ENCODE measurements around the gene UNC93B1. TPM values are rescaled to one million over a fixed set of nuclear protein-coding genes. Genes with fewer than 3 reads are reported as not detected.

UNC93B1 gene
- total RNA-seq, 1 experiment from 2014 or later, result 1.4 TPM

DNA sequence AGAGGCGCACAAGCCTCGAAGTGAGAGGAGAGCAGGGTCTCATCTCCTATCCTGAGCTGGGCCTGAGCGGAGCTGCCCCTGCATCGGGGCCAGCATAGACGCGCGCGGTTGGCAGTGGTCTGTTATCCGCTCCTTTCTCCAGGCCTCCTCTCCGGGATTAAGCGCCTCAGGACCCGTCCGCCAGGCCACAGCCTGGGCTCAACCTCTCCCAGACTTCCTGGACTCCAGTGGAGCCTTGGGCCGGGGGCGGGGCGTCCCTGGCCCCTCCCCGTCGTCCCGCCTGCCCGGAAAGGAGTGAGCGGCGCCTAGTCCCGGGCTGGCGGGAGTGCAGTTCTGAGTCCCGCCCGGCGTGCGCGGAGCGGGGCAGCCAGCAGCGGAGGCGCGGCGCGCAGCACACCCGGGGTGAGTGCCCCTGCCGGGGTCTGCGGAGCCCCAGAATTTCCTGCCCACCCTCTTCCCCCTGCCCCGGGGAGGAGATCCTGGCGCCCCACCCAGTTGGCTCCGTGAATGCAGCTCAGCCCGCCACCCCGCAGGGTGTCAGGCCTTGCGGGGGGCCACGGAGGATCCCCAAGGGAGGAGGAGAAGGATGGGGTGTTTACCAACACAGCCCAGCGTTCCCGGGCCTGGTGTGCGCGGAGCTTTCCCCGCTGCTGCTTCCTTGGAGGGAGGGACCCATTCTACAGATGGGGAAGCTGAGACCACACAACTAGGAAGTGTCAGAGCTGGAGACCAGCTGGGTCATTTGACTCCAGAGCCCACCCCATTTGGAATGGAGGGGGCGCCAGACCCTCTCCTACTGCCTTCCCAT is 35.0 kb upstream of the UNC93B1 start, which contains the start of gene TCIRG1:
Gene TCIRG1, plus strand, starts transcription at position 308 of the 808 bp plus-strand sequence. CDS start 2,247 bp downstream, outside the sequence.
- Histone ChIP-seq H3K27ac (ENCODE audit: low read depth, low read length, poor library complexity, severe bottlenecking) (peak within 1 kb of the TSS; percentile 72), H3K9me3 (ENCODE audit: low read depth, low read length, poor library complexity, severe bottlenecking) (no peaks in the 10 kb centered on the region), H3K27me3 (replicated peaks; ENCODE audit: insufficient read depth, low read depth, low read length, poor library complexity) (no peaks in the 10 kb centered on the region), H3K4me3 (ENCODE audit: low read depth, low read length, poor library complexity, severe bottlenecking) (peak within 1 kb of the TSS; percentile 46), H3K4me1 (ENCODE audit: insufficient read depth, low read length, poor library complexity, severe bottlenecking) (peaks cover 26% of the 10 kb centered on the region), H3K36me3 (ENCODE audit: insufficient read depth, low read length, poor library complexity, severe bottlenecking) (peaks cover 6% of the 10 kb centered on the region)
- TF ChIP-seq EZH2 (IDR thresholded peaks at IDR 0.05; ENCODE audit: borderline replicate concordance, low read depth, low read length, poor library complexity, severe bottlenecking), result no peak
- TF ChIP-seq, protein P1, sequence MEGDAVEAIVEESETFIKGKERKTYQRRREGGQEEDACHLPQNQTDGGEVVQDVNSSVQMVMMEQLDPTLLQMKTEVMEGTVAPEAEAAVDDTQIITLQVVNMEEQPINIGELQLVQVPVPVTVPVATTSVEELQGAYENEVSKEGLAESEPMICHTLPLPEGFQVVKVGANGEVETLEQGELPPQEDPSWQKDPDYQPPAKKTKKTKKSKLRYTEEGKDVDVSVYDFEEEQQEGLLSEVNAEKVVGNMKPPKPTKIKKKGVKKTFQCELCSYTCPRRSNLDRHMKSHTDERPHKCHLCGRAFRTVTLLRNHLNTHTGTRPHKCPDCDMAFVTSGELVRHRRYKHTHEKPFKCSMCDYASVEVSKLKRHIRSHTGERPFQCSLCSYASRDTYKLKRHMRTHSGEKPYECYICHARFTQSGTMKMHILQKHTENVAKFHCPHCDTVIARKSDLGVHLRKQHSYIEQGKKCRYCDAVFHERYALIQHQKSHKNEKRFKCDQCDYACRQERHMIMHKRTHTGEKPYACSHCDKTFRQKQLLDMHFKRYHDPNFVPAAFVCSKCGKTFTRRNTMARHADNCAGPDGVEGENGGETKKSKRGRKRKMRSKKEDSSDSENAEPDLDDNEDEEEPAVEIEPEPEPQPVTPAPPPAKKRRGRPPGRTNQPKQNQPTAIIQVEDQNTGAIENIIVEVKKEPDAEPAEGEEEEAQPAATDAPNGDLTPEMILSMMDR (conservative IDR thresholded peaks at IDR 0.05; ENCODE audit: low read depth, low read length), result no peak
- BruUV-seq (replicated peaks), result no TSS peak
- ChIA-PET CTCF (no interaction called here), POLR2A (ENCODE audit: low non-redundant PET) (no interaction called here)
- intact Hi-C loops (cut with micrococcal nuclease; ENCODE audit: unreplicated experiment), result loop anchor here (10.0 kb wide), 1 partner anchor 166 kb away; no protein-coding TSS in a partner anchor
- peak; percentile 73 for DNase-seq (ENCODE audit: low spot score)

DNA sequence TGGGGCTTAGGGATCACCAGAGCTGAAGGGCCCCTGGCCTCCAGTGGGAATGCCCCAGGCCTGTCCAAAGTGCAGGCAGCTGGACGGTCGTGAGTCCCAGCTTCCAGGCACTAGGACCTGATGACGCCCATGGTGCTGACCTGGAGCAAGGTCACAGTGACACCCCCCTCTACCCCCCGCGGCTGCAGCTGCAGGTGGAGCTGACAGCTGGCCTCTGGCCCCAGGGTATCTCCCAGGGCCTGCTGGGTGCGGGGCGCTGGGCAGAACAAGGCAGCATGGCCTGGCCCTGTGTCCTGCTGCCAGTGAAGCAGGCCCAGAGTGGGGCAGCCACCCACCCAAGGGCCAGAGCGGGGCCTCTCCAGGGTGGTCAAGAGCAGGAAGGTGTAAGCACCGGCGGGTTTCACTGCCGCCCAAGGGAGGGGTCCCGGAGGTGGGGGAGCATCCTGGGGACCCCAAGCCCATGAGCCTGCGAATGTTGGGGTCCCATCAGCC is 34.4 kb upstream of the UNC93B1 start:
- TF ChIP-seq, protein P1 (conservative IDR thresholded peaks at IDR 0.05; ENCODE audit: low read depth, low read length), result no peak
- no peak for TF ChIP-seq EZH2 (IDR thresholded peaks at IDR 0.05; ENCODE audit: borderline replicate concordance, low read depth, low read length, poor library complexity, severe bottlenecking)
- peaks cover 13% of the 10 kb centered on the region for H3K36me3 ChIP-seq (ENCODE audit: insufficient read depth, low read length, poor library complexity, severe bottlenecking)
- intact Hi-C loops (cut with micrococcal nuclease; ENCODE audit: unreplicated experiment), result loop anchor here (10.0 kb wide), 1 partner anchor 167 kb away; no protein-coding TSS in a partner anchor
- H3K4me3 ChIP-seq (ENCODE audit: low read depth, low read length, poor library complexity, severe bottlenecking), result peak overlapping the region; percentile 46
- CTCF ChIA-PET, result no interaction called here
- POLR2A ChIA-PET (ENCODE audit: low non-redundant PET), result no interaction called here
- no peak for DNase-seq (ENCODE audit: low spot score)
- no peaks in the 10 kb centered on the region for H3K27me3 ChIP-seq (replicated peaks; ENCODE audit: insufficient read depth, low read depth, low read length, poor library complexity)
- H3K9me3 ChIP-seq (ENCODE audit: low read depth, low read length, poor library complexity, severe bottlenecking), result no peaks in the 10 kb centered on the region
- peak overlapping the region; percentile 60 for H3K27ac ChIP-seq (ENCODE audit: low read depth, low read length, poor library complexity, severe bottlenecking)
- H3K4me1 ChIP-seq (ENCODE audit: insufficient read depth, low read length, poor library complexity, severe bottlenecking), result peaks cover 26% of the 10 kb centered on the region
- BruUV-seq (replicated peaks), result no TSS peak

DNA sequence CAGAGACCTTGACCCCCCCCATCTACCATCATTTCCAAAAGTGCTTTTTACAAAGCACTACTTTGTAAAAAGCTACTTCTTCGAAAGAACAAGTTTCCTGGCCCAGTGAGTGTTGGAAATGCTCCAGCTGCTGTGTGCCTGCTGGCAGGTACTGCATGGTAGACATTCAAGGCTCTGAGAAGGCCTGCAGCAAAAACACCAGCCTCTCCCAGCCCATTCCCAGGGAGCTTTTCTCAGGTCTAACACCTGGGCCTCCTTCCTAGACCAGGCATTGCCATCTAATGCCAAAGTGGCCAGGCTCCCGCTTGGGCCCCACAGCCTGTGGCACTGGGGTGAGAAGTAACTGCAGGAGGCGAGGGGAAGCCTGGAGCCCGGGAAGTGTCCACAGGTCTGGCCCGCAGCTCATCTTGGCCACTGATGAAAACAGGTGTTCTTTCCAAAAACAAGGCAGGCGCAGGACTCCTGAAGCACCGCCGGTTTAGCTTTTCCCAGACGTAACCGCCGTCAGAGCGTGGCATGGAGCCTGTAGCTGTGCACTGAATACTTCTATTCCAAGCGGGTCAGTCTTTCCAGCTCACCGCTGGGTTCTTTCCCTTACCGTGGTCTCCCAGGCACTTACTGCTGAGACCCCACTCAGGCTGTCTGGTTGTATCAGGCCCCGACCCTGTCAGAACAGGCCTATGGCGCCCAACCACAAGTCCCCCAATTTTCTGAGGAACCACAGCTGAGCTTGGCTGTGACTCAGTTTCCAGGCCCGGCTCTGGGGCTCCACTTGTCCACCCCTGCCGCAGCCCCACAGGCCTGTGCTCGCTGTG is 33.7 kb upstream of the UNC93B1 start:
- TF ChIP-seq, protein P1 (conservative IDR thresholded peaks at IDR 0.05; ENCODE audit: low read depth, low read length), result no peak
- no peak for TF ChIP-seq EZH2 (IDR thresholded peaks at IDR 0.05; ENCODE audit: borderline replicate concordance, low read depth, low read length, poor library complexity, severe bottlenecking)
- Histone ChIP-seq H3K9me3 (ENCODE audit: low read depth, low read length, poor library complexity, severe bottlenecking) (no peaks in the 10 kb centered on the region), H3K4me3 (ENCODE audit: low read depth, low read length, poor library complexity, severe bottlenecking) (no peak overlapping the region), H3K27ac (ENCODE audit: low read depth, low read length, poor library complexity, severe bottlenecking) (peak overlapping the region; percentile 60), H3K4me1 (ENCODE audit: insufficient read depth, low read length, poor library complexity, severe bottlenecking) (peaks cover 26% of the 10 kb centered on the region), H3K27me3 (replicated peaks; ENCODE audit: insufficient read depth, low read depth, low read length, poor library complexity) (no peaks in the 10 kb centered on the region), H3K36me3 (ENCODE audit: insufficient read depth, low read length, poor library complexity, severe bottlenecking) (peaks cover 19% of the 10 kb centered on the region)
- intact Hi-C loops (cut with micrococcal nuclease; ENCODE audit: unreplicated experiment), result loop anchor here (10.0 kb wide), 1 partner anchor 167 kb away; no protein-coding TSS in a partner anchor
- no peak for DNase-seq (ENCODE audit: low spot score)
- no TSS peak for BruUV-seq (replicated peaks)
- CTCF ChIA-PET, result no interaction called here
- POLR2A ChIA-PET (ENCODE audit: low non-redundant PET), result no interaction called here
